Testis (tissue), 3 donors: ENCODE measurements around the gene R3HDM4. TPM values are rescaled to one million over a fixed set of nuclear protein-coding genes. Genes with fewer than 3 reads are reported as not detected.
"Not testable (repeated sequence)": the region's sequence is repeated elsewhere in the genome, so short reads cannot be mapped to it uniquely, and the experiment has no call there.

Experiments used
- DNase-seq: peaks from one replicate; pipeline ENCODE4 v3.0.0-alpha.2; 2019
- H3K27ac ChIP-seq, 2 donors: fragments of 200-600 bp; sonication (generic); one replicate each; pipeline ENCODE4 v1.5.1; 2019
- H3K27me3 ChIP-seq: fragments of 200-600 bp; sonication (generic); one replicate; pipeline ENCODE4 v1.5.1; 2019
- H3K36me3 ChIP-seq: fragments of 200-600 bp; sonication (generic); one replicate; pipeline ENCODE4 v1.5.1; 2017; ENCODE audit warnings: low read depth; ENCODE audit errors: missing control alignments
- H3K4me1 ChIP-seq: fragments of 200-600 bp; sonication (generic); one replicate; pipeline ENCODE4 v1.5.1; 2019
- H3K4me3 ChIP-seq, 2 donors: fragments of 200-600 bp; sonication (generic); one replicate each; pipeline ENCODE4 v1.5.1; 2017 to 2019
- H3K9me3 ChIP-seq: fragments of 200-600 bp; sonication (generic); one replicate; pipeline ENCODE4 v1.5.1; 2017
- POLR2A ChIP-seq: fragments of 450-650 bp; IDR thresholded peaks from one replicate; pipeline ENCODE4 v1.6.1; 2017; ENCODE audit warnings: antibody characterized with exemption, mild to moderate bottlenecking, moderate library complexity
- WGBS, 2 donors: methylation state at CpG; one replicate each; pipeline ENCODE4 v1.1.5; 2018; 5-methylcytosine and 5-hydroxymethylcytosine counted together
- intact Hi-C: fragments of 100-400 bp; cut with DNase I; formaldehyde crosslinking; loops from one replicate; pipeline ENCODE4 v1.15.1; 2023; ENCODE audit warnings: low total_unique reads
- polyA plus RNA-seq: library from polyadenylated mRNA; stranded (reverse); fragments of 350-450 nt; fragmentation: Illumina TruSeq; extraction: RNeasy Lipid Tissue Mini Kit (QIAGEN cat#74804); gene quantifications from one replicate; pipeline ENCODE4 v1.2.3, GENCODE V29; 2014; ENCODE audit warnings: low read depth, low replicate concordance; ENCODE audit not compliant: insufficient read depth
- total RNA-seq, 2 donors: library from RNA; depleted of rRNA; stranded (reverse); fragments of >200 nt; gene quantifications; one replicate each; pipeline ENCODE4 v1.2.3, GENCODE V29; 2016
- TF ChIP-seq, protein P1 (sequence below), 3 experiments: fragments of 450-650 bp in 2 of 3; fragments of 200-600 bp in 1 of 3; sonication (generic) in 1 of 3; IDR thresholded peaks; one replicate each; pipeline ENCODE4 v1.5.1; 2016 to 2019; ENCODE audit warnings: antibody characterized with exemption in 3 of 3, mild to moderate bottlenecking in 2 of 3, moderate library complexity in 1 of 3

The R3HDM4 gene
- total and polyA plus RNA-seq, 3 donors from 2014 or later = 19.2 to 30.1 (median 24.6) TPM

GRCh38 chr19:881385-882071, 31.5 kb downstream of the R3HDM4 start:
- Histone ChIP-seq H3K27me3 (no peaks in the 10 kb centered on the region), H3K4me3 (no peak overlapping the region), H3K4me1 (no peaks in the 10 kb centered on the region), H3K36me3 (no peaks in the 10 kb centered on the region), H3K27ac (no peak overlapping the region), H3K9me3 (no peaks in the 10 kb centered on the region)
- DNase-seq = no peak
- WGBS, 2 donors = 96 to 97% methylated on average over 22 to 34 of the region's 34 CpGs
- intact Hi-C loops = no loop called here
- TF ChIP-seq, protein P1, sequence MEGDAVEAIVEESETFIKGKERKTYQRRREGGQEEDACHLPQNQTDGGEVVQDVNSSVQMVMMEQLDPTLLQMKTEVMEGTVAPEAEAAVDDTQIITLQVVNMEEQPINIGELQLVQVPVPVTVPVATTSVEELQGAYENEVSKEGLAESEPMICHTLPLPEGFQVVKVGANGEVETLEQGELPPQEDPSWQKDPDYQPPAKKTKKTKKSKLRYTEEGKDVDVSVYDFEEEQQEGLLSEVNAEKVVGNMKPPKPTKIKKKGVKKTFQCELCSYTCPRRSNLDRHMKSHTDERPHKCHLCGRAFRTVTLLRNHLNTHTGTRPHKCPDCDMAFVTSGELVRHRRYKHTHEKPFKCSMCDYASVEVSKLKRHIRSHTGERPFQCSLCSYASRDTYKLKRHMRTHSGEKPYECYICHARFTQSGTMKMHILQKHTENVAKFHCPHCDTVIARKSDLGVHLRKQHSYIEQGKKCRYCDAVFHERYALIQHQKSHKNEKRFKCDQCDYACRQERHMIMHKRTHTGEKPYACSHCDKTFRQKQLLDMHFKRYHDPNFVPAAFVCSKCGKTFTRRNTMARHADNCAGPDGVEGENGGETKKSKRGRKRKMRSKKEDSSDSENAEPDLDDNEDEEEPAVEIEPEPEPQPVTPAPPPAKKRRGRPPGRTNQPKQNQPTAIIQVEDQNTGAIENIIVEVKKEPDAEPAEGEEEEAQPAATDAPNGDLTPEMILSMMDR (IDR thresholded peaks at IDR 0.05) = no peak
- no peak for TF ChIP-seq POLR2A

DNA sequence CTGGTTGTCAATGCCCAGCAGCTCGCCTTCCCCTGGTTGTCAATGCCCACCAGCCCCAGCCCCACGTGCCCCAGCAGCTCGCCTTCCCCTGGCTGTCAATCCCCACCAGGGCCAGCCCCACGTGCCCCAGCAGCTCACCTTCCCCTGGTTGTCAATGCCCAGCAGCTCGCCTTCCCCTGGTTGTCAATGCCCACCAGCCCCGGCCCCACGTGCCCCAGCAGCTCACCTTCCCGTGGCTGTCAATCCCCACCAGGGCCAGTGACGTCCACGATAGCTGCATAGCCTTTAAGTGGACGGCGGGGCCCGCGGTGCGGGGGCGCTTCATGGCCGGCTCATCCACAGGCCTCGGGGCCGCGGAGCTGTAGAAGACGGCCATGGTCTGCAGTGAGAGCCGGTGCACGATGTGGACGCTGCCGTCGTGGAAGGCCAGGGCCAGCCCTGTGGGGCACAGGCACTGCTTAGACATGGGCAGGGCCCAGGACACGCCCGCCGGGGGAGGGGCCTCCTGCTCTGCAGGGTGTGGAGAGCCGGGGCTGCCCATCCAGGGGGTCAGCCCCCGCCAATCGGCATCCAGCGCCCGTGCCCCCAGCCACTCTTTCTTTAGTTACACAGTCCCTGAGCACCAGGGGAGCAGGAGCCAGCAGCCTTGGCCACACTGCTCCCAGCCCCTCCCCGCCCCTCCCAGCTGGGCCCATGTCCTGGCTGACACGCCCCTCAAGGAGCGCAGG, 33.1 kb downstream of the R3HDM4 start:
- no peak for TF ChIP-seq POLR2A
- TF ChIP-seq, protein P1 (IDR thresholded peaks at IDR 0.05) = no peak
- Histone ChIP-seq H3K27me3 (no peaks in the 10 kb centered on the region), H3K4me1 (no peaks in the 10 kb centered on the region), H3K4me3 (no peak overlapping the region), H3K27ac (no peak overlapping the region), H3K36me3 (no peaks in the 10 kb centered on the region), H3K9me3 (no peaks in the 10 kb centered on the region)
- 91 to 96% methylated on average over 17 to 37 of the region's 37 CpGs for WGBS, 2 donors
- intact Hi-C loops = no loop called here
- DNase-seq = no peak

DNA sequence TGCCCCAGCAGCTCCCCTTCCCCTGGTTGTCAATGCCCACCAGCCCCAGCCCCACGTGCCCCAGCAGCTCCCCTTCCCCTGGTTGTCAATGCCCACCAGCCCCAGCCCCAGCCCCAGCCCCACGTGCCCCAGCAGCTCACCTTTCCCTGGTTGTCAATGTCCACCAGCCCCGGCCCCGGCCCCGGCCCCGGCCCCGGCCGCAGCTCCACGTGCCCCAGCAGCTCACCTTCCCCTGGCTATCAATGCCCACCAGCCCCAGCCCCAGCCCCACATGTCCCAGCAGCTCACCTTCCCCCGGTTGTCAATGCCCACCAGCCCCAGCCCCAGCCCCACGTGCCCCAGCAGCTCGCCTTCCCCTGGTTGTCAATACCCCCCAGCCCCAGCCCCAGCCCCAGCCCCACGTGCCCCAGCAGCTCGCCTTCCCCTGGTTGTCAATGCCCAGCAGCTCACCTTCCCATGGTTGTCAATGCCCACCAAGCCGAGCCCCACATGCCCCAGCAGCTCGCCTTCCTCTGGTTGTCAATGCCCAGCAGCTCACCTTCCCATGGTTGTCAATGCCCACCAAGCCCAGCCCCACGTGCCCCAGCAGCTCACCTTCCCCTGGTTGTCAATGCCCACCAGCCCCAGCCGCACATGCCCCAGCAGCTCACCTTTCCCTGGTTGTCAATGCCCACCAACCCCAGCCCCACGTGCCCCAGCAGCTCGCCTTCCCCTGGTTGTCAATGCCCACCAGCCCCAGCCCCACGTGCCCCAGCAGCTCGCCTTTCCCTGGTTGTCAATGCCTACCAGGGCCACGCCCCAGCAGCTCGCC, 34.1 kb downstream of the R3HDM4 start:
- H3K27ac ChIP-seq, H3K9me3 ChIP-seq, H3K36me3 ChIP-seq, intact Hi-C loops, DNase-seq, H3K4me3 ChIP-seq, H3K27me3 ChIP-seq, H3K4me1 ChIP-seq: not testable (repeated sequence)
- WGBS, 2 donors = 84 to 87% methylated on average over 14 to 17 of the region's 24 CpGs

DNA sequence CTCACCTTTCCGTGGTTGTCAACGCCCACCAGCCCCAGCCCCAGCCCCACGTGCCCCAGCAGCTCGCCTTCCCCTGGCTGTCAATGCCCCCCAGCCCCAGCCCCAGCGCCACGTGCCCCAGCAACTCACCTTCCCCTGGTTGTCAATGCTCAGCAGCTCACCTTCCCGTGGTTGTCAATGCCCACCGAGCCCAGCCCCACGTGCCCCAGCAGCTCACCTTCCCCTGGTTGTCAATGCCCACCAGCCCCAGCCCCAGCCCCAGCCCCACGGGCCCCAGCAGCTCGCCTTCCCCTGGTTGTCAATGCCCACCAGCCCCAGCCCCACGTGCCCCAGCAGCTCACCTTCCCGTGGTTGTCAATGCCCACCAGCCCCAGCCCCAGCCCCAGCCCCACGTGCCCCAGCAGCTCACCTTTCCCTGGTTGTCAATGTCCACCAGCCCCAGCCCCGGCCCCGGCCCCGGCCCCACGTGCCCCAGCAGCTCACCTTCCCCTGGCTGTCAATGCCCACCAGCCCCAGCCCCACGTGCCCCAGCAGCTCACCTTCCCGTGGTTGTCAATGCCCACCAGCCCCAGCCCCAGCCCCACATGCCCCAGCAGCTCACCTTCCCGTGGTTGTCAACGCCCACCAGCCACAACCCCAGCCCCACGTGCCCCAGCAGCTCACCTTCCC, 34.9 kb downstream of the R3HDM4 start:
- H3K36me3 ChIP-seq, H3K4me1 ChIP-seq, H3K27ac ChIP-seq, H3K27me3 ChIP-seq, intact Hi-C loops, DNase-seq, H3K4me3 ChIP-seq, H3K9me3 ChIP-seq: not testable (repeated sequence)
- 84 to 89% methylated on average over 6 to 15 of the region's 23 CpGs for WGBS, 2 donors

GRCh38 chr19:876780-877314, 36.2 kb downstream of the R3HDM4 start:
- WGBS, 2 donors = 96 to 98% methylated on average over 9 to 25 of the region's 29 CpGs
- intact Hi-C loops = no loop called here
- Histone ChIP-seq H3K36me3 (no peaks in the 10 kb centered on the region), H3K4me3 (no peak overlapping the region), H3K9me3 (no peaks in the 10 kb centered on the region), H3K27ac (no peak overlapping the region), H3K27me3 (no peaks in the 10 kb centered on the region), H3K4me1 (no peaks in the 10 kb centered on the region)
- DNase-seq = no peak
- TF ChIP-seq POLR2A = no peak
- TF ChIP-seq, protein P1 (IDR thresholded peaks at IDR 0.05) = no peak
